K562 (cell line): Measurements from ENCODE around the gene FBP1. TPM values are rescaled to one million over a fixed set of nuclear protein-coding genes. Genes with fewer than 3 reads are reported as not detected.

Experiments
- ARID2 ChIP-seq: fragments of 450-650 bp; IDR thresholded peaks from 2 replicates; pipeline ENCODE4 v1.6.1; 2017; ENCODE audit warnings: antibody characterized with exemption, mild to moderate bottlenecking
- CAMTA2 ChIP-seq: fragments of 250-450 bp; sonication (Bioruptor Pico); conservative IDR thresholded peaks from 2 replicates; pipeline ENCODE4 v1.5.1; 2022
- EZH2 ChIP-seq: IDR thresholded peaks from 2 replicates; pipeline ENCODE4 v1.6.1; 2012; ENCODE audit warnings: low read depth, mild to moderate bottlenecking, inconsistent platforms, low read length, borderline replicate concordance
- FOS ChIP-seq: IDR thresholded peaks from 3 replicates; pipeline ENCODE4 v1.6.1; 2011; ENCODE audit not compliant: insufficient read length; ENCODE audit errors: extremely low read depth
- FOXJ2 ChIP-seq: fragments of 200-800 bp; sonication (Bioruptor generic); IDR thresholded peaks from 2 replicates; pipeline ENCODE4 v1.6.1; 2016; ENCODE audit warnings: missing genetic modification characterization, missing compliant biosample characterization
- GTF2E2 ChIP-seq: fragments of 200-800 bp; sonication (Bioruptor generic); IDR thresholded peaks from 2 replicates; pipeline ENCODE4 v1.6.1; 2016; ENCODE audit warnings: missing genetic modification characterization, missing compliant biosample characterization
- MYNN ChIP-seq, 2 experiments: sonication (generic); formaldehyde crosslinking in 1 of 2; IDR thresholded peaks; 2 replicates each; pipeline versions ENCODE4 v1.5.0 to v1.6.1; 2016 to 2020; ENCODE audit warnings: antibody characterized with exemption in 1 of 2, missing genetic modification reagents in 1 of 2
- NFATC3 ChIP-seq: fragments of 450-650 bp; IDR thresholded peaks from 2 replicates; pipeline ENCODE4 v1.6.1; 2017; ENCODE audit warnings: mild to moderate bottlenecking
- NFYB ChIP-seq: IDR thresholded peaks from 2 replicates; pipeline ENCODE4 v1.6.1; 2011; ENCODE audit warnings: mild to moderate bottlenecking, moderate library complexity; ENCODE audit not compliant: insufficient read length; ENCODE audit errors: extremely low read depth
- POLR3A ChIP-seq: IDR thresholded peaks from 2 replicates; pipeline ENCODE4 v1.6.1; 2011; ENCODE audit warnings: borderline replicate concordance, mild to moderate bottlenecking, moderate library complexity; ENCODE audit not compliant: insufficient read length, insufficient read depth; ENCODE audit errors: extremely low read depth
- RB1 ChIP-seq: fragments of 450-650 bp; IDR thresholded peaks from 2 replicates; pipeline ENCODE4 v1.6.1; 2017; ENCODE audit warnings: low read depth, mild to moderate bottlenecking
- ZBTB7A ChIP-seq: IDR thresholded peaks from 2 replicates; pipeline ENCODE4 v1.6.1; 2011; ENCODE audit warnings: low read depth, mild to moderate bottlenecking, low read length, moderate library complexity, borderline replicate concordance; ENCODE audit not compliant: control insufficient read depth
- polyA plus RNA-seq, 8 experiments: library from polyadenylated mRNA; depleted of rRNA in 4 of 8; stranded (reverse) in 5 of 8; unstranded in 3 of 8; fragments of >200 nt; fragmentation: Nextera tagmentation in 2 of 8; fragmentation: Illumina TruSeq in 1 of 8; extraction: Ambion mirVana in 2 of 8; extraction: Trizol in 1 of 8; gene quantifications; 2 replicates each; pipeline versions ENCODE4 v1.2.1 to v1.2.3, GENCODE V29; 2011 to 2014; ENCODE audit warnings: inconsistent platforms in 1 of 8, missing spikeins in 1 of 8
- total RNA-seq, 7 experiments: library from RNA; depleted of rRNA in 6 of 7; stranded (reverse); fragments of >200 nt in 6 of 7; fragmentation: Illumina TruSeq in 2 of 7; extraction: Trizol in 2 of 7; gene quantifications; 2 replicates each; pipeline versions ENCODE4 v1.2.1 to v1.2.3, GENCODE V29; 2011 to 2021; ENCODE audit warnings: low replicate concordance in 1 of 7
- TF ChIP-seq, protein P1 (sequence below), 3 experiments: fragments of 200-800 bp in 1 of 3; fragments of 250-450 bp in 1 of 3; fragments of 450-650 bp in 1 of 3; sonication (Bioruptor Pico) in 1 of 3; sonication (Bioruptor generic) in 1 of 3; formaldehyde crosslinking in 1 of 3; IDR thresholded peaks; 2 replicates each; pipeline versions ENCODE4 v1.6.1 to v1.8.0; 2016 to 2022; ENCODE audit warnings: mild to moderate bottlenecking in 2 of 3, missing genetic modification characterization in 2 of 3, missing compliant biosample characterization in 1 of 3, moderate library complexity in 1 of 3
- TF ChIP-seq, protein P2 (sequence below): fragments of 200-800 bp; sonication (Bioruptor generic); IDR thresholded peaks from 2 replicates; pipeline ENCODE4 v1.6.1; 2017; ENCODE audit warnings: missing genetic modification characterization, missing compliant biosample characterization
- TF ChIP-seq, protein P3 (sequence below): fragments of 250-450 bp; sonication (Bioruptor Pico); IDR thresholded peaks from 2 replicates; pipeline ENCODE4 v1.8.0; 2021; ENCODE audit warnings: mild to moderate bottlenecking, moderate library complexity
- TF ChIP-seq, protein P4 (sequence below): fragments of 250-450 bp; sonication (Bioruptor Pico); IDR thresholded peaks from 2 replicates; pipeline ENCODE4 v1.5.0; 2020; ENCODE audit warnings: mild to moderate bottlenecking, borderline replicate concordance

FBP1 gene
- total and polyA plus RNA-seq, 9 of the 15 experiments (the other 6 are each of a cell fraction or from before 2014, with no cell fraction given): 0.24 TPM; not detected in 8

DNA sequence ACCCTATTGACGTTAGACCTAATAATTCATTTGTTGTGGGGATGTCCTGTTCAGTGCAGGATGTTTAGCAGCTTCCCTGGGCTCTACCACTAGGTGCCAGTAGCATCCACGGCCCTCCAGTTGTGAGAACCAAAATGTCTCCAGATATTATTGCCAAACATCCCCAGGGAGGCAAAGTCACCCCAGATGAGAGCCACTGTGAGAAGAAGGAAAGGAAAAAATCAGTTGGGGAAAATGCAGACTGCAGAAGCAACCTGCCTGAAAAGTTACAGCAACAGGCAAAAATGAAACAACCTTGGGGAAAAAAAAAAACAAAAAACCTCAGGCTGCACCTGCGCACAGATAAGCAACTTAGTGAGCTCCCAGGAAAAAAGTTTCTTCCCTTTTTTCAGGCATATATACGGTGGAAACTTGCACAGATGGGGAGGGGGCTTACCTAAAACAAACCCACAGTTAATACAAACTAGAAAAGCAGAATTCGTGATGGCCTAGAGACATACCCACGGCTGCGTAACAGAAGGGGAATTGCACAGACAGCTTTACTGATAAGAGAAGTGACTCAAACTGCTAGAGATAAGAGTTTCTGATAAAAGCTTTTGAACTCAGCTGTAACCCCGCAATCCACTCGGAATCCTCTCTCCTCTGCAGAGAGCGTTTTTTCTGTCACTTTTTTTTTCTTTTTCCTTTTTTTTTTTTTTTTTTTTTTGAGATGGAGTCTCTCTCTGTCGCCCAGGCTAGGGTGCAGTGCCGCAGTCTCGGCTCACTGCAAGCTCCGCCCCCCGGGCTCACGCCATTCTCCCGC, 29.8 kb upstream of the FBP1 start (continued):
- TF ChIP-seq, protein P1, sequence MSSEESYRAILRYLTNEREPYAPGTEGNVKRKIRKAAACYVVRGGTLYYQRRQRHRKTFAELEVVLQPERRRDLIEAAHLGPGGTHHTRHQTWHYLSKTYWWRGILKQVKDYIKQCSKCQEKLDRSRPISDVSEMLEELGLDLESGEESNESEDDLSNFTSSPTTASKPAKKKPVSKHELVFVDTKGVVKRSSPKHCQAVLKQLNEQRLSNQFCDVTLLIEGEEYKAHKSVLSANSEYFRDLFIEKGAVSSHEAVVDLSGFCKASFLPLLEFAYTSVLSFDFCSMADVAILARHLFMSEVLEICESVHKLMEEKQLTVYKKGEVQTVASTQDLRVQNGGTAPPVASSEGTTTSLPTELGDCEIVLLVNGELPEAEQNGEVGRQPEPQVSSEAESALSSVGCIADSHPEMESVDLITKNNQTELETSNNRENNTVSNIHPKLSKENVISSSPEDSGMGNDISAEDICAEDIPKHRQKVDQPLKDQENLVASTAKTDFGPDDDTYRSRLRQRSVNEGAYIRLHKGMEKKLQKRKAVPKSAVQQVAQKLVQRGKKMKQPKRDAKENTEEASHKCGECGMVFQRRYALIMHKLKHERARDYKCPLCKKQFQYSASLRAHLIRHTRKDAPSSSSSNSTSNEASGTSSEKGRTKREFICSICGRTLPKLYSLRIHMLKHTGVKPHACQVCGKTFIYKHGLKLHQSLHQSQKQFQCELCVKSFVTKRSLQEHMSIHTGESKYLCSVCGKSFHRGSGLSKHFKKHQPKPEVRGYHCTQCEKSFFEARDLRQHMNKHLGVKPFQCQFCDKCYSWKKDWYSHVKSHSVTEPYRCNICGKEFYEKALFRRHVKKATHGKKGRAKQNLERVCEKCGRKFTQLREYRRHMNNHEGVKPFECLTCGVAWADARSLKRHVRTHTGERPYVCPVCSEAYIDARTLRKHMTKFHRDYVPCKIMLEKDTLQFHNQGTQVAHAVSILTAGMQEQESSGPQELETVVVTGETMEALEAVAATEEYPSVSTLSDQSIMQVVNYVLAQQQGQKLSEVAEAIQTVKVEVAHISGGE (CRISPR knock-in tag; IDR thresholded peaks at IDR 0.05): no peak
- TF ChIP-seq EZH2: no peak
- TF ChIP-seq, protein P2, sequence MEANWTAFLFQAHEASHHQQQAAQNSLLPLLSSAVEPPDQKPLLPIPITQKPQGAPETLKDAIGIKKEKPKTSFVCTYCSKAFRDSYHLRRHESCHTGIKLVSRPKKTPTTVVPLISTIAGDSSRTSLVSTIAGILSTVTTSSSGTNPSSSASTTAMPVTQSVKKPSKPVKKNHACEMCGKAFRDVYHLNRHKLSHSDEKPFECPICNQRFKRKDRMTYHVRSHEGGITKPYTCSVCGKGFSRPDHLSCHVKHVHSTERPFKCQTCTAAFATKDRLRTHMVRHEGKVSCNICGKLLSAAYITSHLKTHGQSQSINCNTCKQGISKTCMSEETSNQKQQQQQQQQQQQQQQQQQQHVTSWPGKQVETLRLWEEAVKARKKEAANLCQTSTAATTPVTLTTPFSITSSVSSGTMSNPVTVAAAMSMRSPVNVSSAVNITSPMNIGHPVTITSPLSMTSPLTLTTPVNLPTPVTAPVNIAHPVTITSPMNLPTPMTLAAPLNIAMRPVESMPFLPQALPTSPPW (CRISPR knock-in tag): no peak; the same call in 1 of the 2 replicates
- no peak for TF ChIP-seq ARID2
- no peak for TF ChIP-seq RB1
- TF ChIP-seq NFATC3: no peak
- TF ChIP-seq GTF2E2: no peak
- no peak for TF ChIP-seq FOS
- TF ChIP-seq, protein P3, sequence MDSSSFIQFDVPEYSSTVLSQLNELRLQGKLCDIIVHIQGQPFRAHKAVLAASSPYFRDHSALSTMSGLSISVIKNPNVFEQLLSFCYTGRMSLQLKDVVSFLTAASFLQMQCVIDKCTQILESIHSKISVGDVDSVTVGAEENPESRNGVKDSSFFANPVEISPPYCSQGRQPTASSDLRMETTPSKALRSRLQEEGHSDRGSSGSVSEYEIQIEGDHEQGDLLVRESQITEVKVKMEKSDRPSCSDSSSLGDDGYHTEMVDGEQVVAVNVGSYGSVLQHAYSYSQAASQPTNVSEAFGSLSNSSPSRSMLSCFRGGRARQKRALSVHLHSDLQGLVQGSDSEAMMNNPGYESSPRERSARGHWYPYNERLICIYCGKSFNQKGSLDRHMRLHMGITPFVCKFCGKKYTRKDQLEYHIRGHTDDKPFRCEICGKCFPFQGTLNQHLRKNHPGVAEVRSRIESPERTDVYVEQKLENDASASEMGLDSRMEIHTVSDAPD (CRISPR knock-in tag): no peak
- TF ChIP-seq POLR3A: no peak
- TF ChIP-seq, protein P4, sequence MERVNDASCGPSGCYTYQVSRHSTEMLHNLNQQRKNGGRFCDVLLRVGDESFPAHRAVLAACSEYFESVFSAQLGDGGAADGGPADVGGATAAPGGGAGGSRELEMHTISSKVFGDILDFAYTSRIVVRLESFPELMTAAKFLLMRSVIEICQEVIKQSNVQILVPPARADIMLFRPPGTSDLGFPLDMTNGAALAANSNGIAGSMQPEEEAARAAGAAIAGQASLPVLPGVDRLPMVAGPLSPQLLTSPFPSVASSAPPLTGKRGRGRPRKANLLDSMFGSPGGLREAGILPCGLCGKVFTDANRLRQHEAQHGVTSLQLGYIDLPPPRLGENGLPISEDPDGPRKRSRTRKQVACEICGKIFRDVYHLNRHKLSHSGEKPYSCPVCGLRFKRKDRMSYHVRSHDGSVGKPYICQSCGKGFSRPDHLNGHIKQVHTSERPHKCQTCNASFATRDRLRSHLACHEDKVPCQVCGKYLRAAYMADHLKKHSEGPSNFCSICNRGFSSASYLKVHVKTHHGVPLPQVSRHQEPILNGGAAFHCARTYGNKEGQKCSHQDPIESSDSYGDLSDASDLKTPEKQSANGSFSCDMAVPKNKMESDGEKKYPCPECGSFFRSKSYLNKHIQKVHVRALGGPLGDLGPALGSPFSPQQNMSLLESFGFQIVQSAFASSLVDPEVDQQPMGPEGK: no peak
- no peak for TF ChIP-seq NFYB
- TF ChIP-seq CAMTA2 (CRISPR knock-in tag): no peak
- no peak for TF ChIP-seq FOXJ2 (tag)
- no peak for TF ChIP-seq MYNN (IDR thresholded peaks at IDR 0.05)
- no peak for TF ChIP-seq MYNN (CRISPR knock-in tag; IDR thresholded peaks at IDR 0.05)
- no peak for TF ChIP-seq ZBTB7A
